K562 (cell line): ENCODE data around the gene MOSPD3. TPM values are rescaled to one million over a fixed set of nuclear protein-coding genes. Genes with fewer than 3 reads are reported as not detected.

Experiments used
- CHCHD3 ChIP-seq: fragments of 250-450 bp; sonication (Bioruptor Pico); IDR thresholded peaks from 2 replicates; pipeline ENCODE4 v2.1.2; 2022; ENCODE audit warnings: mild to moderate bottlenecking
- ERF ChIP-seq: fragments of 450-650 bp; formaldehyde crosslinking; IDR thresholded peaks from 2 replicates; pipeline ENCODE4 v1.4.0; 2020; ENCODE audit warnings: mild to moderate bottlenecking, mixed read lengths
- ETV1 ChIP-seq: fragments of 450-650 bp; conservative IDR thresholded peaks from 2 replicates; pipeline ENCODE4 v1.6.1; 2016; ENCODE audit warnings: missing genetic modification characterization, control low read depth, low read depth, missing compliant biosample characterization
- FOS ChIP-seq: IDR thresholded peaks from 3 replicates; pipeline ENCODE4 v1.6.1; 2011; ENCODE audit not compliant: insufficient read length; ENCODE audit errors: extremely low read depth
- GABPB1 ChIP-seq: sonication (generic); formaldehyde crosslinking; IDR thresholded peaks from 2 replicates; pipeline ENCODE4 v1.8.0; 2022; ENCODE audit warnings: mild to moderate bottlenecking, missing genetic modification reagents
- HMGN3 ChIP-seq: IDR thresholded peaks from 2 replicates; pipeline ENCODE4 v1.6.1; 2011; ENCODE audit warnings: borderline replicate concordance, low read depth, mild to moderate bottlenecking, mixed read lengths, low read length; ENCODE audit not compliant: insufficient read length; ENCODE audit errors: extremely low read depth
- NR2C1 ChIP-seq, 2 experiments: fragments of 450-650 bp; IDR thresholded peaks; 2 replicates each; pipeline ENCODE4 v1.6.1; 2017; ENCODE audit warnings: mild to moderate bottlenecking in 2 of 2, antibody characterized with exemption in 1 of 2, inconsistent platforms in 1 of 2, missing compliant biosample characterization in 1 of 2, missing genetic modification characterization in 1 of 2
- RFX1 ChIP-seq: fragments of 450-650 bp; IDR thresholded peaks from 2 replicates; pipeline ENCODE4 v1.6.1; 2016; ENCODE audit warnings: mild to moderate bottlenecking, moderate library complexity
- SETDB1 ChIP-seq: IDR thresholded peaks from one replicate; pipeline ENCODE4 v1.6.1; 2012; ENCODE audit warnings: low read length, control low read depth, inconsistent platforms
- SMAD2 ChIP-seq: fragments of 150-350 bp; IDR thresholded peaks from 2 replicates; pipeline ENCODE4 v1.6.1; 2014; ENCODE audit warnings: low read depth, mild to moderate bottlenecking, low read length
- SP1 ChIP-seq: sonication (generic); formaldehyde crosslinking; IDR thresholded peaks from 2 replicates; pipeline ENCODE4 v1.8.1; 2022; ENCODE audit warnings: mild to moderate bottlenecking, missing genetic modification reagents
- SRSF1 ChIP-seq: fragments of 200-400 bp; formaldehyde crosslinking; IDR thresholded peaks from 2 replicates; pipeline ENCODE4 v1.6.1; 2017; ENCODE audit warnings: mild to moderate bottlenecking, low read depth, low read length, moderate library complexity
- TRIM24 ChIP-seq, 2 experiments: fragments of 450-650 bp; IDR thresholded peaks; 2 replicates each; pipeline ENCODE4 v1.6.1; 2016
- UBTF ChIP-seq, 2 experiments: IDR thresholded peaks; 2 replicates each; pipeline ENCODE4 v1.6.1; 2012; ENCODE audit warnings: improper control_type of control experiment in 2 of 2, low read depth in 2 of 2, low read length in 2 of 2, borderline replicate concordance in 1 of 2
- ZFP36 ChIP-seq: fragments of 150-350 bp; IDR thresholded peaks from 2 replicates; pipeline ENCODE4 v1.6.1; 2018; ENCODE audit warnings: low read length, low read depth; ENCODE audit not compliant: partially characterized antibody
- ZNF12 ChIP-seq: sonication (generic); formaldehyde crosslinking; IDR thresholded peaks from 2 replicates; pipeline ENCODE4 v1.4.0; 2020; ENCODE audit warnings: mild to moderate bottlenecking, missing genetic modification reagents
- ZNF184 ChIP-seq: sonication (generic); formaldehyde crosslinking; IDR thresholded peaks from 2 replicates; pipeline ENCODE4 v1.5.0; 2020; ENCODE audit warnings: missing genetic modification reagents
- ZNF274 ChIP-seq: IDR thresholded peaks from 2 replicates; pipeline ENCODE4 v1.6.1; 2011; ENCODE audit warnings: low read depth, mild to moderate bottlenecking, low read length, moderate library complexity, borderline replicate concordance
- polyA plus RNA-seq, 8 experiments: library from polyadenylated mRNA; depleted of rRNA in 4 of 8; stranded (reverse) in 5 of 8; unstranded in 3 of 8; fragments of >200 nt; fragmentation: Nextera tagmentation in 2 of 8; fragmentation: Illumina TruSeq in 1 of 8; extraction: Ambion mirVana in 2 of 8; extraction: Trizol in 1 of 8; gene quantifications; 2 replicates each; pipeline versions ENCODE4 v1.2.1 to v1.2.3, GENCODE V29; 2011 to 2014; ENCODE audit warnings: inconsistent platforms in 1 of 8, missing spikeins in 1 of 8
- total RNA-seq, 7 experiments: library from RNA; depleted of rRNA in 6 of 7; stranded (reverse); fragments of >200 nt in 6 of 7; fragmentation: Illumina TruSeq in 2 of 7; extraction: Trizol in 2 of 7; gene quantifications; 2 replicates each; pipeline versions ENCODE4 v1.2.1 to v1.2.3, GENCODE V29; 2011 to 2021; ENCODE audit warnings: low replicate concordance in 1 of 7
- TF ChIP-seq, protein P1 (sequence below): fragments of 250-450 bp; sonication (Bioruptor Pico); IDR thresholded peaks from 2 replicates; pipeline ENCODE4 v1.9.0; 2021; ENCODE audit warnings: mild to moderate bottlenecking, inconsistent platforms
- TF ChIP-seq, protein P2 (sequence below): fragments of 450-650 bp; conservative IDR thresholded peaks from 2 replicates; pipeline ENCODE4 v1.6.1; 2016; ENCODE audit warnings: missing genetic modification characterization, low read depth, mild to moderate bottlenecking, missing compliant biosample characterization, moderate library complexity
- TF ChIP-seq, protein P3 (sequence below): fragments of 250-450 bp; sonication (Bioruptor Pico); IDR thresholded peaks from 2 replicates; pipeline ENCODE4 v1.8.0; 2022; ENCODE audit warnings: moderate library complexity, mild to moderate bottlenecking, inconsistent platforms
- TF ChIP-seq, protein P4 (sequence below): IDR thresholded peaks from 2 replicates; pipeline ENCODE4 v1.6.1; 2011; ENCODE audit not compliant: insufficient read length; ENCODE audit errors: extremely low read depth

MOSPD3 gene
- total and polyA plus RNA-seq, 9 of the 15 experiments (the other 6 are each of a cell fraction or from before 2014, with no cell fraction given), result 1.4 to 32.1 (median 7.3) TPM

- TF ChIP-seq, protein P1, sequence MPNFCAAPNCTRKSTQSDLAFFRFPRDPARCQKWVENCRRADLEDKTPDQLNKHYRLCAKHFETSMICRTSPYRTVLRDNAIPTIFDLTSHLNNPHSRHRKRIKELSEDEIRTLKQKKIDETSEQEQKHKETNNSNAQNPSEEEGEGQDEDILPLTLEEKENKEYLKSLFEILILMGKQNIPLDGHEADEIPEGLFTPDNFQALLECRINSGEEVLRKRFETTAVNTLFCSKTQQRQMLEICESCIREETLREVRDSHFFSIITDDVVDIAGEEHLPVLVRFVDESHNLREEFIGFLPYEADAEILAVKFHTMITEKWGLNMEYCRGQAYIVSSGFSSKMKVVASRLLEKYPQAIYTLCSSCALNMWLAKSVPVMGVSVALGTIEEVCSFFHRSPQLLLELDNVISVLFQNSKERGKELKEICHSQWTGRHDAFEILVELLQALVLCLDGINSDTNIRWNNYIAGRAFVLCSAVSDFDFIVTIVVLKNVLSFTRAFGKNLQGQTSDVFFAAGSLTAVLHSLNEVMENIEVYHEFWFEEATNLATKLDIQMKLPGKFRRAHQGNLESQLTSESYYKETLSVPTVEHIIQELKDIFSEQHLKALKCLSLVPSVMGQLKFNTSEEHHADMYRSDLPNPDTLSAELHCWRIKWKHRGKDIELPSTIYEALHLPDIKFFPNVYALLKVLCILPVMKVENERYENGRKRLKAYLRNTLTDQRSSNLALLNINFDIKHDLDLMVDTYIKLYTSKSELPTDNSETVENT (CRISPR knock-in tag), result no peak
- no peak for TF ChIP-seq SRSF1
- no peak for TF ChIP-seq NR2C1 (IDR thresholded peaks at IDR 0.05)
- TF ChIP-seq NR2C1 (tag; IDR thresholded peaks at IDR 0.05), result no peak
- TF ChIP-seq SMAD2, result no peak
- TF ChIP-seq RFX1, result no peak
- TF ChIP-seq GABPB1 (CRISPR knock-in tag), result peak; percentile 52; the same call in 1 of the 2 replicates
- TF ChIP-seq, protein P2, sequence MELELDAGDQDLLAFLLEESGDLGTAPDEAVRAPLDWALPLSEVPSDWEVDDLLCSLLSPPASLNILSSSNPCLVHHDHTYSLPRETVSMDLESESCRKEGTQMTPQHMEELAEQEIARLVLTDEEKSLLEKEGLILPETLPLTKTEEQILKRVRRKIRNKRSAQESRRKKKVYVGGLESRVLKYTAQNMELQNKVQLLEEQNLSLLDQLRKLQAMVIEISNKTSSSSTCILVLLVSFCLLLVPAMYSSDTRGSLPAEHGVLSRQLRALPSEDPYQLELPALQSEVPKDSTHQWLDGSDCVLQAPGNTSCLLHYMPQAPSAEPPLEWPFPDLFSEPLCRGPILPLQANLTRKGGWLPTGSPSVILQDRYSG (tag), result no peak
- TF ChIP-seq SETDB1, result no peak
- TF ChIP-seq, protein P3, sequence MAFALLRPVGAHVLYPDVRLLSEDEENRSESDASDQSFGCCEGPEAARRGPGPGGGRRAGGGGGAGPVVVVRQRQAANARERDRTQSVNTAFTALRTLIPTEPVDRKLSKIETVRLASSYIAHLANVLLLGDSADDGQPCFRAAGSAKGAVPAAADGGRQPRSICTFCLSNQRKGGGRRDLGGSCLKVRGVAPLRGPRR (CRISPR knock-in tag), result no peak
- no peak for TF ChIP-seq UBTF (IDR thresholded peaks at IDR 0.05; ENCODE audit: borderline replicate concordance in 1 of 2, low read depth in 2 of 2, low read length in 2 of 2)
- TF ChIP-seq ERF (CRISPR knock-in tag), result no peak
- TF ChIP-seq SP1 (CRISPR knock-in tag), result no peak
- TF ChIP-seq, protein P4, sequence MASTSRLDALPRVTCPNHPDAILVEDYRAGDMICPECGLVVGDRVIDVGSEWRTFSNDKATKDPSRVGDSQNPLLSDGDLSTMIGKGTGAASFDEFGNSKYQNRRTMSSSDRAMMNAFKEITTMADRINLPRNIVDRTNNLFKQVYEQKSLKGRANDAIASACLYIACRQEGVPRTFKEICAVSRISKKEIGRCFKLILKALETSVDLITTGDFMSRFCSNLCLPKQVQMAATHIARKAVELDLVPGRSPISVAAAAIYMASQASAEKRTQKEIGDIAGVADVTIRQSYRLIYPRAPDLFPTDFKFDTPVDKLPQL, result no peak
- no peak for TF ChIP-seq ZNF184 (CRISPR knock-in tag)
- no peak for TF ChIP-seq ZFP36
- no peak for TF ChIP-seq ZNF12 (CRISPR knock-in tag)
- TF ChIP-seq FOS, result no peak
- TF ChIP-seq ETV1 (tag), result peak; percentile 71
- peak; percentile 80 for TF ChIP-seq HMGN3
- no peak for TF ChIP-seq TRIM24 (IDR thresholded peaks at IDR 0.05)
- no peak for TF ChIP-seq ZNF274
- no peak for TF ChIP-seq CHCHD3
Measured at GRCh38 chr7:100626530-100627237, 14.3 kb downstream of the MOSPD3 start (continued).
